ENCODE data around the gene GRM7.

GRM7 gene

GRCh38 chr3:7392206-7392605 is 531.3 kb downstream of the GRM7 start:
- no CpG with 5 or more reads among the region's 1 CpG for WGBS (ENCODE audit: extremely low coverage, insufficient coverage, insufficient read length)
- H3K4me3 ChIP-seq (ENCODE audit: low read depth, low read length) = no peak overlapping the region

GRCh38 chr3:7393944-7394605 is 533.2 kb downstream of the GRM7 start:
- no peaks in the 10 kb centered on the region for H3K36me3 ChIP-seq (ENCODE audit: control insufficient read depth in 1 of 2, insufficient read depth in 2 of 2, low read length in 2 of 2)
- H2BK5ac ChIP-seq (ENCODE audit: low read depth, low read length, poor library complexity) = no peak overlapping the region
- H3K4me2 ChIP-seq (ENCODE audit: low read length) = no peak overlapping the region
- no peak overlapping the region for H4K12ac ChIP-seq (ENCODE audit: low read depth, low read length)
- WGBS (ENCODE audit: extremely low coverage, insufficient coverage, insufficient read length) = no CpG with 5 or more reads among the region's 6 CpGs
- no peak overlapping the region for H3K27ac ChIP-seq (ENCODE audit: low read depth, low read length)
- H2AK5ac ChIP-seq (ENCODE audit: low read length) = no peak overlapping the region
- no peak overlapping the region for H2BK120ac ChIP-seq (ENCODE audit: insufficient read depth, low read length, poor library complexity)
- no peak overlapping the region for H3K4ac ChIP-seq (ENCODE audit: low read depth, low read length)
- no peak for DNase-seq
- H3K79me1 ChIP-seq (ENCODE audit: low read length) = no peaks in the 10 kb centered on the region
- H3K9me3 ChIP-seq (ENCODE audit: insufficient read depth, low read depth, low read length) = no peaks in the 10 kb centered on the region
- H3K18ac ChIP-seq (ENCODE audit: low read length) = no peak overlapping the region
- H3K27me3 ChIP-seq (ENCODE audit: insufficient read depth, low read length) = no peaks in the 10 kb centered on the region
- no peaks in the 10 kb centered on the region for H3K79me2 ChIP-seq (ENCODE audit: control insufficient read depth, insufficient read depth, low read length, poor library complexity)
- H3K9ac ChIP-seq (ENCODE audit: low read length) = no peak overlapping the region
- no peak overlapping the region for H2BK12ac ChIP-seq (ENCODE audit: low read length)
- no peak overlapping the region for H3K14ac ChIP-seq (ENCODE audit: low read length)
- H4K8ac ChIP-seq (ENCODE audit: low read depth, low read length) = no peak overlapping the region
- no peak overlapping the region for H3K23ac ChIP-seq (ENCODE audit: low read length)
- no peak overlapping the region for H2AFZ ChIP-seq (ENCODE audit: insufficient read depth, low read length, poor library complexity)
- H3K4me3 ChIP-seq (ENCODE audit: low read depth, low read length) = no peak overlapping the region
- no peak overlapping the region for H4K91ac ChIP-seq (ENCODE audit: low read depth, low read length)
- H3K4me1 ChIP-seq (ENCODE audit: control insufficient read depth in 1 of 2, insufficient read depth in 2 of 2, low read length in 2 of 2) = no peaks in the 10 kb centered on the region

More at GRCh38 chr3:7392206-7392605, 531.3 kb downstream of the GRM7 start:
- no peak overlapping the region for H3K23ac ChIP-seq (ENCODE audit: low read length)
- no peak overlapping the region for H2BK5ac ChIP-seq (ENCODE audit: low read depth, low read length, poor library complexity)
- H3K9ac ChIP-seq (ENCODE audit: low read length) = no peak overlapping the region
- no peaks in the 10 kb centered on the region for H3K9me3 ChIP-seq (ENCODE audit: insufficient read depth, low read depth, low read length)
- no peak overlapping the region for H2BK120ac ChIP-seq (ENCODE audit: insufficient read depth, low read length, poor library complexity)
- no peak overlapping the region for H4K12ac ChIP-seq (ENCODE audit: low read depth, low read length)
- H3K27ac ChIP-seq (ENCODE audit: low read depth, low read length) = no peak overlapping the region
- H2AK5ac ChIP-seq (ENCODE audit: low read length) = no peak overlapping the region
- H3K4me1 ChIP-seq (ENCODE audit: control insufficient read depth in 1 of 2, insufficient read depth in 2 of 2, low read length in 2 of 2) = no peaks in the 10 kb centered on the region
- no peak overlapping the region for H2AFZ ChIP-seq (ENCODE audit: insufficient read depth, low read length, poor library complexity)
- H3K14ac ChIP-seq (ENCODE audit: low read length) = no peak overlapping the region
- no peak for DNase-seq
- H2BK12ac ChIP-seq (ENCODE audit: low read length) = no peak overlapping the region
- H3K4ac ChIP-seq (ENCODE audit: low read depth, low read length) = no peak overlapping the region
- no peak overlapping the region for H3K4me2 ChIP-seq (ENCODE audit: low read length)
- H4K8ac ChIP-seq (ENCODE audit: low read depth, low read length) = no peak overlapping the region
- H3K79me2 ChIP-seq (ENCODE audit: control insufficient read depth, insufficient read depth, low read length, poor library complexity) = no peaks in the 10 kb centered on the region
- H3K27me3 ChIP-seq (ENCODE audit: insufficient read depth, low read length) = no peaks in the 10 kb centered on the region
- H4K91ac ChIP-seq (ENCODE audit: low read depth, low read length) = no peak overlapping the region
- H3K36me3 ChIP-seq (ENCODE audit: control insufficient read depth in 1 of 2, insufficient read depth in 2 of 2, low read length in 2 of 2) = no peaks in the 10 kb centered on the region
- no peak overlapping the region for H3K18ac ChIP-seq (ENCODE audit: low read length)
- H3K79me1 ChIP-seq (ENCODE audit: low read length) = no peaks in the 10 kb centered on the region

- Histone ChIP-seq H4K8ac (ENCODE audit: low read depth, low read length) (no peak overlapping the region), H3K4me2 (ENCODE audit: low read length) (no peak overlapping the region)
Observed at GRCh38 chr3:7396534-7396933, 535.6 kb downstream of the GRM7 start.

GRCh38 chr3:7397097-7397496 is 536.2 kb downstream of the GRM7 start:
- no peak overlapping the region for H3K4me2 ChIP-seq (ENCODE audit: low read length)
- no peak overlapping the region for H4K91ac ChIP-seq (ENCODE audit: low read depth, low read length)
- H3K4me1 ChIP-seq (ENCODE audit: control insufficient read depth in 1 of 2, insufficient read depth in 2 of 2, low read length in 2 of 2) = no peaks in the 10 kb centered on the region
- H3K79me1 ChIP-seq (ENCODE audit: low read length) = no peaks in the 10 kb centered on the region
- no peak overlapping the region for H3K9ac ChIP-seq (ENCODE audit: low read length)
- no peak overlapping the region for H2AFZ ChIP-seq (ENCODE audit: insufficient read depth, low read length, poor library complexity)
- H2AK5ac ChIP-seq (ENCODE audit: low read length) = no peak overlapping the region
- no peak overlapping the region for H2BK12ac ChIP-seq (ENCODE audit: low read length)
- no peak overlapping the region for H3K23ac ChIP-seq (ENCODE audit: low read length)
- H2BK120ac ChIP-seq (ENCODE audit: insufficient read depth, low read length, poor library complexity) = no peak overlapping the region
- no peak for DNase-seq
- no peak overlapping the region for H3K4ac ChIP-seq (ENCODE audit: low read depth, low read length)
- H3K4me3 ChIP-seq (ENCODE audit: low read depth, low read length) = no peak overlapping the region
- no peak overlapping the region for H3K27ac ChIP-seq (ENCODE audit: low read depth, low read length)
- WGBS (ENCODE audit: extremely low coverage, insufficient coverage, insufficient read length) = no CpG with 5 or more reads among the region's 2 CpGs
- H4K8ac ChIP-seq (ENCODE audit: low read depth, low read length) = no peak overlapping the region
- H3K27me3 ChIP-seq (ENCODE audit: insufficient read depth, low read length) = no peaks in the 10 kb centered on the region
- no peaks in the 10 kb centered on the region for H3K79me2 ChIP-seq (ENCODE audit: control insufficient read depth, insufficient read depth, low read length, poor library complexity)
- H3K14ac ChIP-seq (ENCODE audit: low read length) = no peak overlapping the region
- H3K9me3 ChIP-seq (ENCODE audit: insufficient read depth, low read depth, low read length) = no peaks in the 10 kb centered on the region
- H3K18ac ChIP-seq (ENCODE audit: low read length) = no peak overlapping the region
- H3K36me3 ChIP-seq (ENCODE audit: control insufficient read depth in 1 of 2, insufficient read depth in 2 of 2, low read length in 2 of 2) = no peaks in the 10 kb centered on the region
- no peak overlapping the region for H4K12ac ChIP-seq (ENCODE audit: low read depth, low read length)
- no peak overlapping the region for H2BK5ac ChIP-seq (ENCODE audit: low read depth, low read length, poor library complexity)

More at GRCh38 chr3:7396534-7396933, 535.6 kb downstream of the GRM7 start:
- Histone ChIP-seq H2AK5ac (ENCODE audit: low read length) (no peak overlapping the region), H2AFZ (ENCODE audit: insufficient read depth, low read length, poor library complexity) (no peak overlapping the region), H3K27me3 (ENCODE audit: insufficient read depth, low read length) (no peaks in the 10 kb centered on the region), H3K9me3 (ENCODE audit: insufficient read depth, low read depth, low read length) (no peaks in the 10 kb centered on the region), H3K18ac (ENCODE audit: low read length) (no peak overlapping the region), H4K12ac (ENCODE audit: low read depth, low read length) (no peak overlapping the region), H2BK120ac (ENCODE audit: insufficient read depth, low read length, poor library complexity) (no peak overlapping the region), H3K4me1 (ENCODE audit: control insufficient read depth in 1 of 2, insufficient read depth in 2 of 2, low read length in 2 of 2) (no peaks in the 10 kb centered on the region), H3K23ac (ENCODE audit: low read length) (no peak overlapping the region), H2BK5ac (ENCODE audit: low read depth, low read length, poor library complexity) (no peak overlapping the region), H3K4ac (ENCODE audit: low read depth, low read length) (no peak overlapping the region), H4K91ac (ENCODE audit: low read depth, low read length) (no peak overlapping the region), H3K27ac (ENCODE audit: low read depth, low read length) (no peak overlapping the region), H2BK12ac (ENCODE audit: low read length) (no peak overlapping the region), H3K79me1 (ENCODE audit: low read length) (no peaks in the 10 kb centered on the region), H3K79me2 (ENCODE audit: control insufficient read depth, insufficient read depth, low read length, poor library complexity) (no peaks in the 10 kb centered on the region), H3K36me3 (ENCODE audit: control insufficient read depth in 1 of 2, insufficient read depth in 2 of 2, low read length in 2 of 2) (no peaks in the 10 kb centered on the region), H3K9ac (ENCODE audit: low read length) (no peak overlapping the region), H3K4me3 (ENCODE audit: low read depth, low read length) (no peak overlapping the region), H3K14ac (ENCODE audit: low read length) (no peak overlapping the region)
- DNase-seq = no peak
- no CpG with 5 or more reads among the region's 2 CpGs for WGBS (ENCODE audit: extremely low coverage, insufficient coverage, insufficient read length)
